HG03280 (cell line): ENCODE data around the gene BCAS3.

Experiments used
- ATAC-seq: cut with Tn5 transposase; IDR thresholded peaks from one replicate; pipeline ENCODE4 v1.9.1; 2021; ENCODE audit warnings: mild to moderate bottlenecking, moderate library complexity; ENCODE audit not compliant: unreplicated experiment

BCAS3 gene

GRCh38 chr17:61209106-61209439 lies 531.4 kb downstream of the BCAS3 start:
- ATAC-seq: no peak

GRCh38 chr17:61209525-61209924 lies 531.9 kb downstream of the BCAS3 start:
- no peak for ATAC-seq

- no peak for ATAC-seq
These were observed 533.6 kb downstream of the BCAS3 start for GRCh38 chr17:61211236-61211635.

- no peak for ATAC-seq
These were observed 535.0 kb downstream of the BCAS3 start for GRCh38 chr17:61212655-61213054.

- no peak for ATAC-seq
These were observed 537.1 kb downstream of the BCAS3 start for GRCh38 chr17:61214753-61215152.

- ATAC-seq: no peak
These were observed 538.4 kb downstream of the BCAS3 start for GRCh38 chr17:61216066-61216465.

- no peak for ATAC-seq
These were observed 540.3 kb downstream of the BCAS3 start for GRCh38 chr17:61217878-61218437.

- ATAC-seq: no peak
These were observed 540.8 kb downstream of the BCAS3 start for GRCh38 chr17:61218438-61218837.

- ATAC-seq: no peak
These were observed 541.8 kb downstream of the BCAS3 start for GRCh38 chr17:61219460-61219859.

GRCh38 chr17:61221181-61221580 lies 543.5 kb downstream of the BCAS3 start:
- no peak for ATAC-seq

- ATAC-seq: no peak
These were observed 544.2 kb downstream of the BCAS3 start for GRCh38 chr17:61221597-61222471.

GRCh38 chr17:61223725-61224124 lies 546.1 kb downstream of the BCAS3 start:
- no peak for ATAC-seq

- ATAC-seq: no peak
These were observed 547.7 kb downstream of the BCAS3 start for GRCh38 chr17:61225178-61225882.

GRCh38 chr17:61227866-61228265 lies 550.2 kb downstream of the BCAS3 start:
- ATAC-seq: no peak

- ATAC-seq: no peak
These were observed 552.8 kb downstream of the BCAS3 start for GRCh38 chr17:61230461-61230860.

- no peak for ATAC-seq
These were observed 553.5 kb downstream of the BCAS3 start for GRCh38 chr17:61230972-61231820.

GRCh38 chr17:61232871-61233270 lies 555.2 kb downstream of the BCAS3 start:
- ATAC-seq: no peak

- ATAC-seq: no peak
These were observed 556.5 kb downstream of the BCAS3 start for GRCh38 chr17:61233991-61234750.

- no peak for ATAC-seq
These were observed 557.6 kb downstream of the BCAS3 start for GRCh38 chr17:61235001-61235826.

GRCh38 chr17:61235827-61236197 lies 558.2 kb downstream of the BCAS3 start:
- ATAC-seq: no peak
